ENCODE results near the gene TBX10.
"Not testable (repeated sequence)": the region's sequence is repeated elsewhere in the genome, so short reads cannot be mapped to it uniquely, and the experiment has no call there.

Gene TBX10

DNA sequence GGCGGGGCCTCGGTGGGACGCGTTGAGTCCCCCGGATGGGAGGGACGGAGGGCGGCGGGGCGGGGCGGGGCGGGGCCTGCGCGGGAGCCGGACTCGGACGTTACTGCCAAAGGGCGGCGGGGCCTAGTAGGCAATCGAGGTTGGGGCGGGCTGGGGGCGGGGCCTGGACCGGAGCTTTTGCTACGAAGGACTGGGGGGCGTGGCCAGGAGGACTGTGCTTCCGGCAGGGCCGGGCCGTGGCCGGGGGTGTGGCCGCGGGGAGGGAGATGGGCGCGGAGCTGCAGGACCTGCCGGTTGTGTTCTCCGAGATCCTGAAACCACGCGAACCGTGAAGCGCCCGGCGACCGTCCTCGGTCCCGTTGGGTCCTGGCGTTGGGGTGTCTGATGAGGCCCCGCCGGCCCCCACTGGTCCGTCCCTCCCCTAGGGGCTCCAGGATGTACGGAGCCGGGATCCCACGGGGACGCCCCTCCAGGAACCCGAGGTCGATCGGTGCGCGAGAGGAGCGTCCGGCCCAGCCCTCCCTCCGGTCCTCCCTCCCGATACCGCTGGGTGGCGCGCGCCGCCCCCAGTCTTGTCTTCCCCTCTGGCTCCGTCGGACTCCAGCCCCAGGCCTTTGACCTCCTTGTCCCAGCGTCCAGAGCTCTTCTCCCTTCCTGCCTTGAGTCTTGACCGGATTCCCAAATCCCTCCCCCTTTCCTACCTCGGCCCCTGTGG lies 9.2 kb downstream of the TBX10 start:
- peak; percentile 51 for DNase-seq

DNA sequence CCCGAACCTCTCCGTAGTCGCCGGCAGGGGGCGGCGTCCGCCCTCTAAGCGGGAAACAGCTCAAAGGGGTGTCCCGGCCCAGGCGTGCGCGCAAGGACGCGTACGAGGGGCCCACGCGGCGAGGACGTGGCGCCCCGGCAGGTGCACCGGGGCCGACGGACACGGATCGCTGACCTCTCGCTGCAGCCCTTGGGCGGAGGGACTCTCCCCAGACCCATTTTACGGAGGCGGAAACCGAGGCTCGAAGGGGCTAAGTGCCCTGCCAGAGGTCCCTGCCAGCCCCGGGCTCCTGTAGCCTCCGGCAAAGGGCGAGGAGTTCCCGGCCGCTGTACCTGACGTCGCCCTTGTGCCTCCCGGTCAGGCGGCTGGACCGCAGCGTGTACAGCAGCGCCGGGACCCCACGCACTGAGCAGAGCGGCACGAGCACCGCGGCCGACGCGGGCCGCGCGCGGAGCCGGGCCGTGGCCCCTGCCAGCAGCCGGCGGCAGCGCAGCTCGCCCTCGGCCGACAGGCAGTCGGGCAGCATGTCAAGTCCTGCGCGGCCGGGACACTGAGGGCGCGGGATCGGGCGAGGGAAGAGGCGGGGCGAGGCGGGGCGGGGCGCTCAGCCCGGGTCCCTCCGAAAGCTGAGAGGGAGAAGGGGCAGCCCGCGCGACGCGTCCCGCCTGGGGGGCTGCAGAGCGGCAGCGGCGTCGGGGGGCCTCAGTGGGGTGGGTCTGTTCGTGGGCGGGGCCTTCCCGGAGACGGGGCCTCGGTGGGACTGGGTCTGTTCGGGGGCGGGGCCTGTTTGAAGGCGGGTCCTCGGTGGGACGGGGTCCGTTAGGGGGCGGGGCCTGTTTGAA lies 10.0 kb downstream of the TBX10 start, which contains the start of gene NUDT8:
Gene NUDT8 (minus strand): TSS at position 552 of the 842 bp plus-strand sequence. CDS start 26 bp downstream, at position 526.
- DNase-seq: no peak

DNA sequence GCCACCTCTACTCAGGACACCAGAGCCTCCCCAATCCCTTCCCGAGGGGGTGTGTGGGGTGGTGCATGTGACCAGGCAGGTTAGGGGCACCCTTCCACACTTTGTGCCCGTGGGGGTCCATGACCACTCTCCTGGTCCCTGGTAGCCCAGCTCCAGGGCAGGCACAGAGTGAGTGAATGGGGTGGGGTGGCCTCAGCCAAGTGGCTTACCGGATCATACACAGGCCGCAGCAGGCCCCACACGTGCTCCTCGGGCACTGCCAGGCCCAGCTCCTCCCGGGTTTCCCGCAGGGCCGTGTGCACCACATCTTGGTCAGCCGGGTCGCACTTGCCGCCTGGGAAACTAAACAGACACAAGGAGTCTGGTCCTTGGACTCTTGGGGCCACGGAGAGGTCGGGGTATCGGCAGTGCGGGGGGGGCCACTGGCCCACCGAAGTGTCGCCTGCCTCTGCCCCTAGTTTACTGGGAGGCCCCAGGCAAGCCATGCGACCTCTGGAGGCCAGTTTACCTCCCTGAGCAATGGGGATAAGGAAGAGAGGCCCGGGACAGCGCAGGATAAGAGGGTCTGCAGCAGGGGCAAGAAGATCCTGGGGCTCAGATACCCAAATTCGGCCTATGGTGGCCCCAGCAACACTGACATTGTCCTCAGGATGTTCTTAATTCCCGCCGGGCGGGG lies 10.7 kb downstream of the TBX10 start:
- DNase-seq: no peak

DNA sequence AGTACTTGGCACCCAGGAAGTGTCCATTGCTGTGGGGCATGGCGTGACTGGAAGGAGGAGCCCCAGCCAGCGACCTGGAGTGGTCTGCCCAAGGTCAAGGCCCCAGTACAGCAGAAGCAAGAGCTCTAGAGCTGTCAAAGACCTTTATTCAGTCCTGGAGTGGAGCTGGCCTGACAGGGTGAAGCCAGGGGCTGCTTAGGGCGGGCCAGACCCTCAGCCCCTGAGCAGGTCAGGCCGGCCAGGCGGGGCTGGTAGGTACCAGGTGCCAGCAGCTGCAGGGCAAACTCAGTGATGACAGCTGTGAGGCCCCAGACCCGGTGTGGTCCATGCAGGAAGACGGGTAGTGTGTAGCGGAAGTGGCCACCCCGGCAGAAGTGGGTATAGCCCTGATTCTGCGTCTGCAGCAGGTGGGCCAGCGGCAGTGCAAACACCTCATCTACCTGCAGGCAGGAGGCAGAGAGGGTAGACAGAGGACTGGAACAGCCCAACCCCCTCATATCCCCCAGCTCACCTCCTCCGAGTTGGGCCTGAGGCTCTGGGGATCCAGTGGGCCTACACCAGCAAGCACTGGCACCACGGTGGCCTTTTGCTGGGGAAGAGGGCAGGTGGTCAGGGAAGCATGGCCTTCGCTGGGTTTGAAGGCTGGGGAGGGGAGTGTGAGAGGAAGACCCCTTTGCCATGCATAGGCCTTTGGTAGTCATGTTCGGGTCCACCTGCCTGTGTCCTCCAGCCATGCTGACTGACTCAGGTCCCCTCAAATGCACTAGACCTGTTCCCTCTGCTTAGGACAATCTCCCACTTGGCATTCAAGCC lies 11.5 kb downstream of the TBX10 start:
- DNase-seq: no peak

DNA sequence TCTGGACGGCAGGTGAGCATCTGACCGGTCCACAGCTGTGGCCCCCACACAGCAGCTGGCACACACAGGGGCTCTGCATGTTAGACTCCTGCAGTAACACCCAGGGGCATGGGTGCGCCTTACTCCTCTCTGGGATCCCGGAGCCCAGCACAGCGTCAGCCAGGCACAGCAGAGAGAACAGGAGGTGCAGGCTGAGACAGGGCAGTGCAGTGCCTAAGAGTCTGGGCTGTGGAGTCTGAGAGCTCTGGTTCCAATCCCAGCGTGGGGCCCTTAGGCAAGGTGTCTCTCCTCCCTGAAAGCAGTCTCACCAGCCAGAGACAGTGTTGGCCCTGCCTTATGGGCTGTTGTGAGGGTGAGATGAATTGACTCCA lies 12.1 kb downstream of the TBX10 start:
- DNase-seq: no peak

DNA sequence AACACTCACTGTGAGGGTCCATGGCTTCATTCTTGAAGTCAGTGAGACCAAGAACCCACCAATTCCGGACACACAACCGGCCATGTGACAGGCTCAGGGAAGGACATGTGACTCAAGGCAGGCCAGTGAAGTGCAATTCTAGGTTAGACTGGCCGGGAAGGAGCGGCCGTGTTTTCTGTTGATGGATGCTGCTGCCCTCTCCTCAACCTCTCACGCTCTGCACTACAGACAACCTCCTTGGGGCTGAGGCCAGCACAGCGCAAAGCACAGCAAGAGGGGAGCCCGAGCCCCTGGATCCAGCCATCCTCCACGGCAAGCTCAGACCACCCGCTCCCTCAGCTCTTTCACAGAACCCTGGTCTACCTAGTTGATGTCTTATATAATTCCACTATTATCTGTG lies 12.6 kb downstream of the TBX10 start:
- DNase-seq: no peak

DNA sequence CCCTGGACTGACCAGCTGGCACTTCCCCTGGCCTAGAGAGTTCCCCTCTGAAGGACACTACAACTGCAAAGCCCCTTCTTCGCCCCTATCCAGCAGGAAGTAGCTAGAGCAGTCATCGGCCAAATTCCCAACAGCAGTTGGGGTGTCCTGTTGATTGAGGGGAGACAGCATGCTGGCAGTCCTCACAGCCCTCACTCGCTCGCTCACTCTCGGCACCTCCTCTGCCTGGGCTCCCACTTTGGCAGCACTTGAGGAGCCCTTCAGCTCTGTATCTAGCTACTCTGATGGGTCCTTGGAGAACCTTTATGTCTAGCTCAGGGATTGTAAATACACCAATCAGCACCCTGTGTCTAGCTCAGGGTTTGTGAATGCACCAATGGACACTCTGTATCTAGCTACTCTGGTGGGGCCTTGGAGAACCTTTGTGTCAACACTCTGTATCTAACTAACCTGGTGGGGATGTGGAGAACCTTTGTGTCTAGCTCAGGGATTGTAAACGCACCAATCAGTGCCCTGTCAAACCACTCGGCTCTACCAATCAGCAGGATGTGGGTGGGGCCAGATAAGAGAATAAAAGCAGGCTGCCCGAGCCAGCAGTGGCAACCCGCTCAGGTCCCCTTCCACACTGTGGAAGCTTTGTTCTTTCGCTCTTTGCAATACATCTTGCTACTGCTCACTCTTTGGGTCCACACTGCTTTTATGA lies 13.3 kb downstream of the TBX10 start:
- not testable (repeated sequence) for DNase-seq

DNA sequence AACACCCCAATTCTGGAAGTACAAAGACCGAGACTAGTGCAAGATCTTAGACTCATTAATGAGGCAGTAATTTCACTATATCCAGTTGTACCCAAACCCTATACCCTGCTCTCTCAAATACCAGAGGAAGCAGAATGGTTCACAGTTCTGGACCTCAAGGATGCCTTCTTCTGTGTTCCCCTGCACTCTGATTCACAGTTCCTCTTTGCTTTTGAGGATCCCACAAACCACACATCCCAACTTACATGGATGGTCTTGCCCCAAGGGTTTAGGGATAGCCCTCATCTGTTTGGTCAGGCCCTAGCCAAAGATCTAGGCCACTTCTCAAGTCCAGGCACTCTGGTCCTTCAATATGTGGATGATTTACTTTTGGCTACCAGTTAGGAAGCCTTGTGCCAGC lies 15.8 kb downstream of the TBX10 start:
- DNase-seq: not testable (repeated sequence)

DNA sequence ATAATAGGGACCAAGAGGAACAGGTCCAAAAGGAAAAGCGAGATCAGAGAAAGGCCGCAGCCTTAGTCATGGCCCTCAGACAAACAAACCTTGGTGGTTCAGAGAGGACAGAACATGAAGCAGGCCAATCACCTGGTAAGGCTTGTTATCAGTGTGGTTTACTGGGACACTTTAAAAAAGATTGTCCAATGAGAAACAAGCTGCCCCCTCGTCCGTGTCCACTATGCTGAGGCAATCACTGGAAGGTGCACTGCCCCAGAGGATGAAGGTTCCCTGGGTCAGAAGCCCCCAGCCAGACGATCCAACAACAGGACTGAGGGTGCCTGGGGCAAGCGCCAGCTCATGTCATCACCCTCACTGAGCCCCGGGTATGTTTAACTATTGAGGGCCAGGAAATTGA lies 16.7 kb downstream of the TBX10 start:
- not testable (repeated sequence) for DNase-seq

DNA sequence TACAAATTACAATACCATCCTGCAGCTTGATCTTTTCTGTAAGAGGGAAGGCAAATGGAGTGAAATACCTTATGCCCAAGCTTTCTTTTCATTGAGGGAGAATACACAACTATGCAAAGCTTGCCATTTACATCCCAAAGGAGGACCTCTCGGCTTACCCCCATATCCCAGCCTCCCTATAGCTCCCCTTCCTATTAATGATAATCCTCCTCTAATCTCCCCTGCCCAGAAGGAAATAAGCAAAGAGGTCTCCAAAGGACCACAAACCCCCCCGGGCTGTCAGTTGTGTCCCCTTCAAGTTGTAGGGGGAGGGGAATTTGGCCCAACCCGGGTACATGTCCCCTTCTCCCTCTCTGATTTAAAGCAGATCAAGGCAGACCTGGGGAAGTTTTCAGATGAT lies 17.6 kb downstream of the TBX10 start:
- DNase-seq: not testable (repeated sequence)

DNA sequence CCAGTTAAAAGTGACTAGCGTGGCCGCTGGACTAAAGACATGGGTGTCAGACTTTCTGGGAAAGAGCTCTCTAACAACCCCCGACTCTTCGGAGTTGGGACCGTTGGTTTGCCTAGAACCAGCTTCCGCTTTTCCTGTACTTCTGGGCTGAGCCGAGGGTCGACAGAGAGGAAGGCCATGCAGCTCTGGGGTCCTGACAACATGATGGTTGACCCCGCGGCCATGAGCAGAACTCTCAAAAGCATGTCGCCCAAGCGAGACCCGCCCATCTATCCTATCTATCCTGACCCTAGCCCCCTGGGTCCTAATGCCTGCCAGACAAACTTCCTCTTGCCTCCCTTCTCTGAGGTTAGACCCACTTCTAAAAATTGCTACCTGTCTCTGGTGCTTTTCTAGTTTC lies 18.9 kb downstream of the TBX10 start:
- DNase-seq: not testable (repeated sequence)

DNA sequence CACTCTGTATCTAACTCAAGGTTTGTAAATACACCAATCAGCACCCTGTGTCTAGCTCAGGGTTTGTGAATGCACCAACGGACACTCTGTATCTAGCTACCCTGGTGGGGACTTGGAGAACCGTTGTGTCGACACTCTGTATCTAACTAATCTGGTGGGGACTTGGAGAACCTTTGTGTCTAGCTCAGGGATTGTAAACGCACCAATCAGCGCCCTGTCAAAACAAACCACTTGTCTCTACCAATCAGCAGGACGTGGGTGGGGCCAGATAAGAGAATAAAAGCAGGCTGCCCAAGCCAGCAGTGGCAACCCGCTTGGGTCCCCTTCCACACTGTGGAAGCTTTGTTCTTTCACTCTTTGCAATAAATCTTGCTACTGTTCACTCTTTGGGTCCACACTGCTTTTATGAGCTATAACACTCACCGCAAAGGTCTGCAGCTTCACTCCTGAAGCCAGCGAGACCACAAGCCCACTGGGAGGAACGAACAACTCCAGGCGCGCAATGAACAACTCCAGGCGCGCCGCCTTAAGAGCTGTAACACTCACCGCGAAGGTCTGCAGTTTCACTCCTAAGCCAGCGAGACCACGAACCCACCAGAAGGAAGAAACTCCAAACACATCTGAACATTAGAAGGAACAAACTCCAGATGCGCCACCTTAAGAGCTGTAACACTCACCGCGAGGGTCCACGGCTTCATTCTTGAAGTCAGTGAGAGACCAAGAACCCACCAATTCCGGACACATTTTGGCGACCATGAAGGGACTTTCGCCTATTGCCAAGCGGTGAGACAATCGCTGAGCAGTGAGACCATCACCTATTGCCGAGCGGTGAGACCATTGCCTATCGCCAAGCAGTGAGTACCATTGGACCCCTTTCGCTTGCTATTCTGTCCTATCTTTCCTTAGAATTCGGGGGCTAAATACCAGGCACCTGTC lies 19.6 kb downstream of the TBX10 start:
- DNase-seq: not testable (repeated sequence)

DNA sequence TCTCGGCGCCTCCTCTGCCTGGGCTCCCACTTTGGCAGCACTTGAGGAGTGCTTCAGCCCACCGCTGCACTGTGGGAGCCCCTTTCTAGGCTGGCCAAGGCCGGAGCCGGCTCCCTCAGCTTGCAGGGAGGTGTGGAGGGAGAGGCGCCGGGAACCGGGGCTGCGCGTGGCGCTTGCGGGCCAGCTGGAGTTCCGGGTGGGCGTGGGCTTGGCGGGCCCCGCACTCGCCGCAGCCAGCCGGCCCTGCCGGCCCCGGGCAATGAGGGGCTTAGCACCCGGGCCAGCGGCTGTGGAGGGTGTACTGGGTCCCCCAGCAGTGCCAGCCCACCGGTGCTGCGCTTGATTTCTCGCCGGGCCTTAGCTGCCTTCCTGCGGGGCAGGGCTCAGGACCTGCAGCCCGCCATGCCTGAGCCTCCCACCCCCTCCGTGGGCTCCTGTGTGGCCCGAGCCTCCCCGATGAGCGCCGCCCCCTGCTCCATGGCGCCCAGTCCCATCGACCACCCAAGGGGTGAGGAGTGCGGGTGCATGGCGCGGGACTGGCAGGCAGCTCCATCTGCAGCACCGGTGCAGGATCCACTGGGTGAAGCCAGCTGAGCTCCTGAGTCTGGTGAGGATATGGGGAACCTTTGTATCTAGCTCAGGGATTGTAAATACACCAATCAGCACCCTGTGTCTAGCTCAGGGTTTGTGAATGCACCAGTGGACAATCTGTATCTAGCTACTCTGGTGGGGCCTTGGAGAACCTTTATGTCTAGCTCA lies 20.5 kb downstream of the TBX10 start:
- DNase-seq: not testable (repeated sequence)

DNA sequence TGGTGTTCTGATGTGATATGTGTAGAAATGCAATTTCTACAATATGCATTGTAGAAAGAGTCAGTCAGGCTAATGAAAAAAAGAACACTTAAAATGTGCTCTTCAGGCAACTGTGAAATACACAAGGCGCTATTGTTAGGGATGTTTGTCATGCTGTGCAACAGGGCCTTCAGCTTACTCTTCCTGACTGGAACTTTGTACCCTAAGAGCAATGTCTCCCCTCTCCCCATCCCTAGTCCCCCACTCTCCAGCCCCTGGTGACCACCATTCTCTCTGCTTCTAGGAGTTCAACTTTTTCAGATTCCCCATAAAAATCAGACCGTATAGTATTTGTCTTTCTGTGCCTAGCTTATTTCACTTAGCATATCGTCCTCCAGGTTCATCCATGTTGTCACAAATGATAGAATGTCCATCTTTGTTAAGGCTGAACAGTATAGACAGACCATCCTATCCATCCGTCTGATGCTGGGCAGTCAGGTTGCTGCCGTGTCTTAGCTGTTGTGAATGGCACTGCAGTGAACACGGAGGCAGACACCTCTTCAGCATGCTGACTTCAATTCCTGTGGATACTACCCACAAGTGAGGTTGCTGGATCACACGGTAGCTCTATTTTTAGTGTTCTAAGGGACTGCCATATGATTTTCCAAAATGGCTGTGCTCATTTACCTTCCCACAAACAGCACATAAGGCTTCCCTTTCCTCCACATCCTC lies 22.2 kb downstream of the TBX10 start:
- DNase-seq: no peak

DNA sequence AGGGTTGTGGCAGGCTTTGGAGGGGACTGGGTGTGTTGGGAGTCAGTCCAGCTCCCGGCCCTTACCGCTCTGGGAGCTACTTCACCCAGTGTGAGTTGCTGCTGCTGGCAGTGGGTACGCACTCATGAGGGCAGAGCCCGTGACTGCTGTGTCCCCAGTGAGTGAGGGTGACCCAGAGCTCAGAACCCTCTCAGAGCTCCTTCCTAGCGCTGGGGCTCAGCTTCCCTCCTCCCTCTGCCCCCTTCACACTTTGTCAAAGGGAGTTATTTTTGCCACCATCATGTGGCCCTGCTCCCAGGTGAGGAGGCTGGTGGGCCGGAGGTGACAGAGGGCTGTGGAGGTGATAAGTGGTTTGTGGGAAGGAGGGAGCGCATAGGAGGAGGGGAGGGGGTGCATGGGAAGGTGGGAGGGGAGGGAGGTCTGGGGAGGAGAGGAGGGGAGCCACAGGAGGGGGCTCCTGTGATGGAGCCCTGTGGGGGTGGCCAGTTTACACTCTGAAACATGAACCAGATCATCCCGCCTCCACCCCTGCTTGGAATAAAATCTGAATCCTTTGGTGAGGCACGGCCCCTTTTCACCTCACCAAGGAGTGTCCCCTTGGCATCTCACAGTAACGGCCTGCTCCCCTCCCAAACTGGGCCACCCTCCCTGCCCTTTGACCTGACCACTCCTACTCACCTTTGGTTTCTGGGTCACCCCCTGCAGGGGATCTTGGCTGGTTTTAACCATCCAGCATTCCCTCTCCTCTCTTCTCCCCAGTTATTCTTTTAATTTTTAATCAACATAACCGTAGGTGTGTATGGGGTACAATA lies 22.9 kb downstream of the TBX10 start:
- no peak for DNase-seq

DNA sequence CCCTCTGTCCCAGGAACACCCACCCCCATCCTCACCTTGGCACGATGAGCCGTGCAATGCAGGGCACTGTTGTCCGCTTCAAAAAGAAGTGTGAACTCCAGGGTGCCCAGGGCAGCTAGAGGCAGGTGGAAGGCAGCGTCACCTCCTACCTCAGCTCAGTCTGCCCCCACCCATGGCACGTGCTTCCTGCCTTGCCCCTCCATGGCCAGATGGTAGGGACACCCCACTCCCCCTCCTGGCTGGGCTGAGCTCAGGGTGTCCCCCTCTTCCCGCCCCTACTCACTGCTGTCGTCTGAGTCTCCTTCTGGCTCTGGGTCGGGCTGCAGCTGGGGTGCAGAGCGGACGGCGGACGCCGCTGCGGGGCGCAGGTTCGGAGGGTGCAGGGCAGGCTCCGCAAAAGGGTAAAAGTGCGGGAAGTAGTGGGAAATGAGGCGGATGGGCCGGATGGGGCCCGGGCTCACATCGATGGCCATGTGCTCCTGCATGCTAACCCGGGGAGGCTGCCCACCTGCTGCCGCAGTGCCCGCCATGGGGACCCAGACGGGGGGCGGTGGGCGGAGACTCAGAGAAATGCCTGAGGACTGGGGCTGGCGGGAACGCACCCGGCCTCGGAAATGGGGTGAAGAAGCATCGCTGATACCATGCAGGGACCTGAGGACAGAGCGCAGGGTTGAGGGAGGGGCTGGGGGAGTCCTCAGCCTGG lies 23.7 kb downstream of the TBX10 start:
- DNase-seq: no peak

DNA sequence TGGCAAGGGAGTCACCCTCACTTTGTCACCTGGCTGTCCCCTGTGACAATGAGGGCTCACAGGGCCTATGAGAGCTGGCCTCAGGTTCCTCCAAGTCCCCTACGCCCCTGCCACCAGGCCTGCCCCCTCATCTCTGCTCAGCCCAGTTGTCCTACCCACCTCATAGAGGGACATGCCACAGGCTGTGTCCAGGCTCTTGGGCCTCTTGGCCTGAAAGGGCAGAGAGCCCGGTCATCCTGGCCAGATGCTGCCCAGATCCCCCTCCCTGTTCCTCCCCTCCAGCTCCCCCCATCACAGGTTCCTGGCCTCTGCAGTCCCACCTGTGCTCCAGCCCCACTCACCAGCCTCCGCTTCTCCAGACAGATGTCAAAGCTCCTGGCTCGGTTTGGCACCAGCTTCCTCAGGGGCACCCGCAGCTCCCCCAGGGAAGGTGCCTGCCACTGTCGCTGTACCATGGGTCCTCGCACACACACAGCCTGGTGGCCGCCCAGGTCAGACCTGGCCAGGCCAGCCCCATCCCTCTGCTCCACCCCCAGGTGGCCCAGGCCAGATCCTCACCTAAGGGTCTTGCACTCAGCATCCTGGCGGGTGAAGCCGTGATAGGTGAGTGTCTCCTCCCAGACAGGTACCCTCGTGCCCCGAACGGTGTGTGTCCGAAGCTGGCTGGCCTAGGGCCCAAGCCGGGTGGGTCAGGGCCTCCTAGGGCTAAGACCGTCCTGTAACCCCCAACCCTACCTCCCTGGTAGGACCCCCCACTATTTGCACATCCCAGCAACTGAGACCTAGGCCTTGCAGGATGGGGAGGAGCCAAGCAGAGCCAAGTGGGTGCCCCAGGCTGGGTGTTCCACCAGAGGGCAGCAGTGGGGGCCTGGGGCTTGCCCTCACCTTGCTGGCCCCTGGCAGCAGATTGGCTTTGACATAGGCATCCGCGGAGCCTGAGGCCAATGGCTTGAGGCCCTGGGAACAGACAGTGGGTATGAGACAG lies 24.5 kb downstream of the TBX10 start:
- no peak for DNase-seq
